Measurements from ENCODE around the gene HIBADH.

The HIBADH gene

GRCh38 chr7:27662490-27663205 is at the start of gene HIBADH:
Gene HIBADH, minus strand, starts transcription at chr7:27662883. Its CDS starts 95 bp downstream, at chr7:27662788.
- DNase-seq = peak; percentile 100

- no peak for DNase-seq
Observed at GRCh38 chr7:27712217-27712616, 49.5 kb upstream of the HIBADH start.

- no peak for DNase-seq
Observed at GRCh38 chr7:27709137-27710075, 46.7 kb upstream of the HIBADH start.

- DNase-seq = no peak
Observed at GRCh38 chr7:27708485-27708884, 45.8 kb upstream of the HIBADH start.

GRCh38 chr7:27705200-27705594 is 42.5 kb upstream of the HIBADH start:
- no peak for DNase-seq

GRCh38 chr7:27704422-27705199 is 41.9 kb upstream of the HIBADH start:
- no peak for DNase-seq

- DNase-seq = no peak
Observed at GRCh38 chr7:27703181-27703580, 40.5 kb upstream of the HIBADH start.

GRCh38 chr7:27700501-27700900 is 37.8 kb upstream of the HIBADH start:
- DNase-seq = no peak

GRCh38 chr7:27699751-27700150 is 37.1 kb upstream of the HIBADH start:
- no peak for DNase-seq

GRCh38 chr7:27697861-27698430 is 35.3 kb upstream of the HIBADH start:
- DNase-seq = peak; percentile 88

GRCh38 chr7:27695096-27695495 is 32.4 kb upstream of the HIBADH start:
- no peak for DNase-seq

GRCh38 chr7:27693794-27694193 is 31.1 kb upstream of the HIBADH start:
- peak; percentile 75 for DNase-seq

GRCh38 chr7:27690649-27691048 is 28.0 kb upstream of the HIBADH start:
- DNase-seq = no peak

GRCh38 chr7:27689591-27690164 is 27.0 kb upstream of the HIBADH start:
- peak; percentile 41 for DNase-seq

- DNase-seq = no peak
Observed at GRCh38 chr7:27689150-27689549, 26.5 kb upstream of the HIBADH start.

- no peak for DNase-seq
Observed at GRCh38 chr7:27688646-27689045, 26.0 kb upstream of the HIBADH start.

GRCh38 chr7:27688056-27688455 is 25.4 kb upstream of the HIBADH start:
- DNase-seq = no peak

GRCh38 chr7:27686315-27686714 is 23.6 kb upstream of the HIBADH start:
- no peak for DNase-seq

- no peak for DNase-seq
Observed at GRCh38 chr7:27685893-27686292, 23.2 kb upstream of the HIBADH start.

GRCh38 chr7:27685209-27685608 is 22.5 kb upstream of the HIBADH start:
- DNase-seq = no peak

GRCh38 chr7:27684491-27684890 is 21.8 kb upstream of the HIBADH start:
- no peak for DNase-seq

- no peak for DNase-seq
Observed at GRCh38 chr7:27680610-27681009, 17.9 kb upstream of the HIBADH start.

Data from GF-D8 (cell line).